ENCODE measurements around the gene SALL4.

The SALL4 gene

GRCh38 chr20:51734876-51735720, 67.2 kb downstream of the SALL4 start:
- DNase-seq: no peak

DNA sequence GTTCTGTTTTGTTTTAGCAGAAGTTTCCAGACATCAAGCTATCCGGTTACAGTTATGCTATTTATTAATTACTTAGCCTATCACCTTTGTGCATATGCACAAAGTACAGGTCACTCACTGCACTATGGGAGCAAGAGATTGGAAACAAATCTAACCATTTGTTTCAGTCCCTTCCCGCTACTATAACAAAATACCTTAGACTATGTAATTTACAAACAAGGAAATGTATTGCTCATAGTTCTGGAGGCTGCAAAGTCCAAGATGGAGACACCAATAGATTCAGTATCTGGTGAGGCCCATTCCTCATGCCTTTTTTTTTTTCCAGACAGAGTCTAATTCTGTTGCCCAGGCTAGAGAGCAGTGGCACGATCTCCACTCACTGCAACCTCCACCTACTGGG, 69.3 kb downstream of the SALL4 start:
- DNase-seq: no peak

All from stimulated activated CD4-positive, alpha-beta T cell treated with anti-CD3 and anti-CD28 coated beads, Interleukin-1b, Interleukin-23, amount 100 ng/mL, for 48 hours (primary cell).